Measurements from ENCODE around the gene DLX5.

- TF ChIP-seq CTCF (IDR thresholded peaks at IDR 0.05) (no peak), POLR2A (IDR thresholded peaks at IDR 0.05) (no peak)
Observed at GRCh38 chr7:97009753-97010732, 14.6 kb downstream of the DLX5 start.

Data from vagina (tissue), 2 donors.